ENCODE data around the gene MYO1D.

DNA sequence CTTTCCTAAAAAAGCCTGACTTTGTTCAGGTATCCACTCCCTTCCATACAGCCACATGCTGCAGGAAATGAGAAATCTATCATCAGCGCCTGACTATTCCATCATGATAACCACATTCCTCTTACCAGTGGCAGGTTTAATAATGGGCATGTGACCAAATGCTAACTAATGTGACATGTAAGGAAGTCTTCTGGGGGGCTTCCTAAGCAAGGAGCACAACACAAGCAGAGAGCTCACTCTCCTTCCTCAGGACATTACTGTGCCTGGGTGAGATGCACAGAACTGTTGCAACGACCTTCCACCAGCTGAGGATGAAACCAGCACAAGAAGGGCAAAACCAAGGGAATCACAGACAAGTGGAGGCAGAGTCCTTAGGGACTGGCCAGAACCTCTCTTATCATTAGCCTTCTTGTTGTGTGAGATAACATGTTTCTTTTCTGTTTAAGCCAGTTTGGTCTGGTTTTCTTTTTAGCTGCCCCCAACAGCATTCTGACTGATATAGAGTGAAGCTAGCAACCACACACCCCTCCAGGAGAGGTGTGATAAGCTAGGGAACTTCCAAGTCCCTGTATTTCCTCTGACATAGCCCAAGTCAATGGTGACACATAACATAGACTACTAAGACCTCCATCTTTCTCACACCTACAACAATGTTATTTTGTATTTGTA is 16.9 kb downstream of the MYO1D start:
- TF ChIP-seq, protein P1, sequence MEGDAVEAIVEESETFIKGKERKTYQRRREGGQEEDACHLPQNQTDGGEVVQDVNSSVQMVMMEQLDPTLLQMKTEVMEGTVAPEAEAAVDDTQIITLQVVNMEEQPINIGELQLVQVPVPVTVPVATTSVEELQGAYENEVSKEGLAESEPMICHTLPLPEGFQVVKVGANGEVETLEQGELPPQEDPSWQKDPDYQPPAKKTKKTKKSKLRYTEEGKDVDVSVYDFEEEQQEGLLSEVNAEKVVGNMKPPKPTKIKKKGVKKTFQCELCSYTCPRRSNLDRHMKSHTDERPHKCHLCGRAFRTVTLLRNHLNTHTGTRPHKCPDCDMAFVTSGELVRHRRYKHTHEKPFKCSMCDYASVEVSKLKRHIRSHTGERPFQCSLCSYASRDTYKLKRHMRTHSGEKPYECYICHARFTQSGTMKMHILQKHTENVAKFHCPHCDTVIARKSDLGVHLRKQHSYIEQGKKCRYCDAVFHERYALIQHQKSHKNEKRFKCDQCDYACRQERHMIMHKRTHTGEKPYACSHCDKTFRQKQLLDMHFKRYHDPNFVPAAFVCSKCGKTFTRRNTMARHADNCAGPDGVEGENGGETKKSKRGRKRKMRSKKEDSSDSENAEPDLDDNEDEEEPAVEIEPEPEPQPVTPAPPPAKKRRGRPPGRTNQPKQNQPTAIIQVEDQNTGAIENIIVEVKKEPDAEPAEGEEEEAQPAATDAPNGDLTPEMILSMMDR (IDR thresholded peaks at IDR 0.05): no peak
- no peak for TF ChIP-seq POLR2AphosphoS5 (IDR thresholded peaks at IDR 0.05; ENCODE audit: low read depth, low read length)
- TF ChIP-seq, protein P2, sequence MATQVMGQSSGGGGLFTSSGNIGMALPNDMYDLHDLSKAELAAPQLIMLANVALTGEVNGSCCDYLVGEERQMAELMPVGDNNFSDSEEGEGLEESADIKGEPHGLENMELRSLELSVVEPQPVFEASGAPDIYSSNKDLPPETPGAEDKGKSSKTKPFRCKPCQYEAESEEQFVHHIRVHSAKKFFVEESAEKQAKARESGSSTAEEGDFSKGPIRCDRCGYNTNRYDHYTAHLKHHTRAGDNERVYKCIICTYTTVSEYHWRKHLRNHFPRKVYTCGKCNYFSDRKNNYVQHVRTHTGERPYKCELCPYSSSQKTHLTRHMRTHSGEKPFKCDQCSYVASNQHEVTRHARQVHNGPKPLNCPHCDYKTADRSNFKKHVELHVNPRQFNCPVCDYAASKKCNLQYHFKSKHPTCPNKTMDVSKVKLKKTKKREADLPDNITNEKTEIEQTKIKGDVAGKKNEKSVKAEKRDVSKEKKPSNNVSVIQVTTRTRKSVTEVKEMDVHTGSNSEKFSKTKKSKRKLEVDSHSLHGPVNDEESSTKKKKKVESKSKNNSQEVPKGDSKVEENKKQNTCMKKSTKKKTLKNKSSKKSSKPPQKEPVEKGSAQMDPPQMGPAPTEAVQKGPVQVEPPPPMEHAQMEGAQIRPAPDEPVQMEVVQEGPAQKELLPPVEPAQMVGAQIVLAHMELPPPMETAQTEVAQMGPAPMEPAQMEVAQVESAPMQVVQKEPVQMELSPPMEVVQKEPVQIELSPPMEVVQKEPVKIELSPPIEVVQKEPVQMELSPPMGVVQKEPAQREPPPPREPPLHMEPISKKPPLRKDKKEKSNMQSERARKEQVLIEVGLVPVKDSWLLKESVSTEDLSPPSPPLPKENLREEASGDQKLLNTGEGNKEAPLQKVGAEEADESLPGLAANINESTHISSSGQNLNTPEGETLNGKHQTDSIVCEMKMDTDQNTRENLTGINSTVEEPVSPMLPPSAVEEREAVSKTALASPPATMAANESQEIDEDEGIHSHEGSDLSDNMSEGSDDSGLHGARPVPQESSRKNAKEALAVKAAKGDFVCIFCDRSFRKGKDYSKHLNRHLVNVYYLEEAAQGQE (IDR thresholded peaks at IDR 0.05; ENCODE audit: insufficient read depth in 1 of 2, low read depth in 2 of 2, low read length in 1 of 2): no peak

All from Panc1 (cell line).